ENCODE data around the gene NEO1.

GRCh38 chr15:73004462-73004861, 47.8 kb upstream of the NEO1 start:
- TF ChIP-seq POLR2AphosphoS5 (IDR thresholded peaks at IDR 0.05; ENCODE audit: low read depth, low read length) (no peak), SIN3A (IDR thresholded peaks at IDR 0.05; ENCODE audit: borderline replicate concordance, insufficient read depth, low read length) (no peak)

All from PFSK-1 (cell line).